HUDEP-2 (cell line): ENCODE data around the gene EDDM13.
"Not testable (repeated sequence)": the region's sequence is repeated elsewhere in the genome, so short reads cannot be mapped to it uniquely, and the experiment has no call there.

Experiments
- DNase-seq, 76 experiments: peaks; one replicate each; lab custom pipeline; 2025; ENCODE audit not compliant: unreplicated experiment in 76 of 76; lab: John Stamatoyannopoulos, UW

EDDM13 gene, protein sequence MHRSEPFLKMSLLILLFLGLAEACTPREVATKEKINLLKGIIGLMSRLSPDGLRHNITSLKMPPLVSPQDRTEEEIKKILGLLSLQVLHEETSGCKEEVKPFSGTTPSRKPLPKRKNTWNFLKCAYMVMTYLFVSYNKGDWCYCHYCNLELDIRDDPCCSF

DNA sequence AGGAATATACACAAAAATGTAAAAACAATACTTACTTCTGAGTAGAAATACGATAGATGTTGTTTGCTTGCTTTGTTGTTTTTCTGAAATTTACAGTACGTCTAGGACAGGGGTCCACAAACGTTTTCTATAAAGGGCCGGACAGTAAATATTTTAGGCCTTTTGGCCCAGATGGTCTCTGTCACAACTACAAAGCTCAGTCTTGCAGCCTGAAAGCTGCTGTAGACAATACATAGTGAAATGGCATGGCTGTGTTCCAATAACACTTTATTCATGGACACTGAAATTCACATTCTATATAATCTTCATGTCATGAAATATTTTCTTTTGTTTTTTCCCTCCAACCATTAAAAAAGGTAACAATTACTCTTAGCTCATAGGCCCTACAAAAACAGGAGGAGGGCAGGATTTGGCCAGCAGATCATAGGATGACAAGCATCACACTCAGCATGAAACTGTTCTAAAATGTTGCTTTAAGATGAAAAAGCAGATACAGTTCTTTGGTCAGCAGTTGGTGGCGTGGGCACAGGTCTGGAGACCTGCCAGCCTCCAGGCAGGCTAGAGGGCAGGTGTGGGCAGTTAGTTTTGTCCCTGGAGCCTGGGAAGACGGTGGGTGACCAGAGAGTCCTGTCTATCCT is at the start of gene EDDM13:
Gene EDDM13 (plus strand): TSS at position 588 of the 638 bp plus-strand sequence. CDS start 87 bp downstream, outside the sequence.
- no peak for DNase-seq

DNA sequence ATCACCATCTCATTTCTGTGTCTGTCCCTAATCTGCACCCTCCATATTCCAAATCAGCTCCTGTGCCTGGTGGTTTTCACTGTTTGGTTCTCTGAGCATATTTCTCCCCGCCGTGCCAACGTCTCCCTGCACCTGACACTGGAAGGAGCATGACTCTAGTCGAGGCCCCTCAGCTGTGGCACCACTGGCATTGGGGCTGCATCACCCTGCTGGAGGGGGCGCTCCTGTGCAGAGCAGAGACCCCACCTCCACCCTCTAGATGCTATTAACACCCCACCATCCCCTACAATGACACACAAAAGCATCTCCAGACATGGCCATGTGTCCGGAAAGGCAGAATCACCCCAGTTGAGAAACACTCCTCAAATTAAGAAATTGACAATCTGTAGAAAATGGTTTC is 49.6 kb upstream of the EDDM13 start:
- no peak for DNase-seq

DNA sequence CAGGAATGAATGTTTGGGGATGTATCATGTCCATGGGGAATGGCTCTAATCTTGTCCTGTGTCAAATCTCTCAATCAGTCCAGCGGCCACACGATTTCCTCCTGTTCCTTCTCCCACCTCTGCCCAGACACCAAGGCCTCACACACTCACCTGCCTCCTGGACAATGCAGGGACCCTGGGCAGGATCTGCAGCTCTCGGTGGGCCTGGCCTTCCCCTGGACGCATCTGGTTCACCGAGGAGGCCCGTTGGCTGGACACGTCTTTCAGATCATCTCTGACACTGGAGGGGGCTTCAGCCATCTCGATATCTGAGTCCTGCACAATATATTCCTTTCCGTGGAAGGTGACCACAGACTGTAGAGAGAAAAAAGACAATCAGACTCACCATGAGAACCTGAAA is 49.1 kb upstream of the EDDM13 start:
- no peak for DNase-seq

DNA sequence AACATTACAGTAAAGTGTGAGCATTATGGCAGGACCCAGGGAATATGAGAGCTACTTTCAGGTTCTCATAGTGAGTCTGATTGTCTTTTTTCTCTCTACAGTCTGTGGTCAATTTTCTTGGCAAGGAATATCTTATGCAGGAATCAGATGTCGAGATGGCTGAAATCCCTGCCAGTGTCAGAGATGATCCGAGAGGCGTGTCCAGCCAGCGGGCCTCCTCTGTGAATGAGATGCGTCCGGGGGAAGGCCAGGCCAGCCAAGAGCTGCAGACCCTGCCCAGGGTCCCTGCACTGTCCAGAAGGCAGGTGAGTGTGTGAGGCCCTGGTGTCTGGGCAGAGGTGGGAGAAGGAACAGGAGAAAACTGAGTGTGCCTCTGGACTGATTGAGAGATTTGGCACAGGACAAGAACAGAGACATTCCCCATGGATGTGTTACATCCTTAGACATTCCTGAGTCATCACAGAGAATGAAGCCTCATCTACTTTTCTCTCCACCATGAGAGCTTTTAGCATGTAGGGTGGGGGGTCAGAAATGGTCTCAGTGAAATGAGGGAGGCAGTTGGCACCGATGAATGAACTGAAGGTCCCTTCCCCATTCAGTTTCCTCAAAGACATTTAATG is 27.3 kb upstream of the EDDM13 start:
- DNase-seq, result no peak

DNA sequence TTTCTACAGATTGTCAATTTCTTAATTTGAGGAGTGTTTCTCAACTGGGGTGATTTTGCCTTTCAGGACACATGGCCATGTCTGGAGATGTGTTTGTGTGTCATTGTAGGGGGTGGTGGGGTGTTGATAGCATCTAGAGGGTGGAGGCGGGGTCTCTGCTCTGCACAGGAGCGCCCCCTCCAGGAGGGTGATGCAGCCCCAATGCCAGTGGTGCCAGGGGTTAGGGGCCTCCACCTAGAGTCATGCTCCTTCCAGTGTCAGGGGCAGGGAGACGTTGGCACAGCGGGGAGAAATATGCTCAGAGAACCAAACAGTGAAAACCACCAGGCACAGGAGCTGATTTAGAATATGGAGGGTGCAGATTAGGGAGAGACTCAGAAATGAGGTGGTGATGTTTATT is 26.8 kb upstream of the EDDM13 start:
- DNase-seq, result not testable (repeated sequence)

DNA sequence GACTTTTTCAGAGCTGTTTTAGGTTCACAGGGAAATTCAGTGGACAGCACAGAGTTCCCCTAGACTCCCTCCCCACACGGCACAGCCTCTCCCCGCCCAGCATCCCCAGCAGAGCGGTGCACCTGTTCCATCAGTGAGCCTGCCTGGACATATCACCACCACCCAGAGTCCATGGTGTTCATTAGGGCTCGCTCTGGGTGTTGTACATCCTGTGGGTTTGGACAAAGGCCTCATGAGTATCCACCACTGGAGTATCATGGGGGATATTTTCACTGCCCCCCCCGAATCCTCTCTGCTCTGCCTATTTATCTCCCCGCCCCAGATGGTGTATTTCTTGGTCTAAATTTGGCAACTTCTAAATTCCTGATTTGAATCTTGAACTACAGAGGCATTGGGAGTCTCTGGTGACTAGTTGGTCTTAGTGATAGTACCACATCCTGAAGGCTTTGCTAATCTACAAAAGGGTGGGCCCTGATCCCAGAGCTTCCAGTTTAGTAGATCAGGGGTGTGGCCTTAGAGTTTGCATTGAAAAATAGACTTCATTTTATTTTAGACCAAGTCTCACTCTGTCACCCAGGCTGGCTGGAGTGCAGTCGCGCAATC is 23.7 kb upstream of the EDDM13 start:
- DNase-seq, result peak in 67 of 76 experiments; percentile 11 to 92 (median 61)

DNA sequence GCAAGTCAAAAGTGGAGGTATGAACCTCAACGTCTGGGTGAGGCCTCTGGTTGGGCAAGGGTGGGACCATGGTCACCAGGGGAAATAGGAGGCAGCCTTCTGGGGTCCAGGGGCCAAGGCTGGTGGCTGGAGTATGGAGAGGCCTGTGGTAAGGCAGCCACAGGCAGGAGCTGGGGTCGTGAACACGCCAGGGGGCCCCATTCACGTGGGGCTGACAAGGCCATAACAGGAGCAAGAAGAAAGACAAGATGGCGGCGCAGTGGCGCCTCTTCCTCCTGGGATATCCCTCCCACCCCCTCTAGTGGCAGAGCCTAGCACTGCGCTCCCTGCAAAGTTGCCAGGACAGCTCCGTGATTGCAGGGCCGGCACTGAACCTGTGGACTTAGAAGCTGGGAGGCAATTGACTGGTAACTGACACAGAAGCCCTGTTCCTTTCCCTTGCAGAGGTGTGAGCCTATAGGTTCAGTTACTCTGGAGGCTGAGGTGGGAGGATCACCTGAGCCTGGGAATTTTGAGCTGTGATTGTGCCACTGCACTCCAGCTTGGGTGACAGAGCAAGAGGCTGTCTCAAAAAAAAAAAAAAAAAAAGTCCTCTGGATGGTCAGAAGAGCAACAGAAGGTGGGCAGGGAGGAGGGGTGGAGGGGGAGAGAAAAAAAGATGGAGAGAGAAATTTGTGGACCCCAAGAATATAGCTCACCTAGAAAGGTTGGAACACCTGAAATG is 19.7 kb upstream of the EDDM13 start:
- peak in 74 of 76 experiments; percentile 27 to 92 (median 76) for DNase-seq

DNA sequence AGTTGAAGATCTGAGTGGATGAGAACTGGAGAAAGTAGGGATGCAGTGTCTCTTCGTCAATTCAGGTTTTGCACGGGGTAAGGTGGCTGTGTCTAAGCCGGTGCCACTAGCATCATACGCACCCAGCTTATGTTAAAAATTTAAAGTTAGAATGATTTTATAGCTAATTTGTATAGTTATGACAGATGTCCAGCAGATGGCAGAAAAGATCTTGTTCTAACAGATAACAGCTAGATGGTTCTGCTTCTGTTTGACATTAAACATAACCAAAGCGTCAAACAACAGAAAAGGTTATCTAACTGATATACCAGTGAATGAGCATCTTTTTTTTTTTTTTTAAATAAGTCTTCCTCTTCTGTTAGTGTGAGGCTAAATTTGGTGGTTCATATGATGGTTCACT is 18.8 kb upstream of the EDDM13 start:
- peak in 36 of 76 experiments; percentile 9 to 77 (median 51) for DNase-seq

DNA sequence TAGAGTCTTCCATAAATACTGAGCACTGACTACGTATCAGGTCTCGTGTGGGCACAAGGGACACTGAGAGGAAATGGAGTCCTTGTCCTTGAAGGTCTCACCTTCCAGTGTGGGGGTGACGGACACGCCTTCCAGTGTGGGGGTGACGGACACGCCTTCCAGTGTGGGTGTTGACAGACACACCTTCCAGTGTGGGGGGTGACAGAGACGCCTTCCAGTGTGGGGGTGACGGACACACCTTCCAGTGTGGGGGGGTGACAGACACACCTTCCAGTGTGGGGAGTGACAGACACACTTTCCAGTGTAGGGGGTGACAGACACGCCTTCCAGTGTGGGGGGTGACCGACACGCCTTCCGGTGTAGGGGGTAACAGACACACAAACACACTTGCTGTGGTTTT is 14.3 kb upstream of the EDDM13 start:
- no peak for DNase-seq

DNA sequence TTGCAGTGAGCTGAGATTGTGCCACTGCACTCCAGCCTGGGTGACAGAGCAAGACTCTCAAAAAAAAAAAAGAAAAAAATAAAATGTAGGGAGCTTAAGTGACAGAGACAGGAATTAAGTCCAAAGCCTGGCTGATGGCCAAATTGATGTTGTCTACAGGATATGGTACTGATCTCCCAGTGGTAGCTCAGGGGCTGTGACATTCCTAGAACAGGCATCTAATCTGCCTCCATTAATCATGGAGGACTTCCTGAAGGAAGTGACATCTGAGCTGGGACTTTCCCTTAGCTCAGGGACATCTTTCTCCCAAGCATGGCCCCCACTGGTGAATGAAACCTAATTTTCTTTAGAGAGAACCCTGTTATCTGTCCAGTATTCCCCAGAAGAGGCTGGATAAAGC is 11.4 kb upstream of the EDDM13 start:
- no peak for DNase-seq

DNA sequence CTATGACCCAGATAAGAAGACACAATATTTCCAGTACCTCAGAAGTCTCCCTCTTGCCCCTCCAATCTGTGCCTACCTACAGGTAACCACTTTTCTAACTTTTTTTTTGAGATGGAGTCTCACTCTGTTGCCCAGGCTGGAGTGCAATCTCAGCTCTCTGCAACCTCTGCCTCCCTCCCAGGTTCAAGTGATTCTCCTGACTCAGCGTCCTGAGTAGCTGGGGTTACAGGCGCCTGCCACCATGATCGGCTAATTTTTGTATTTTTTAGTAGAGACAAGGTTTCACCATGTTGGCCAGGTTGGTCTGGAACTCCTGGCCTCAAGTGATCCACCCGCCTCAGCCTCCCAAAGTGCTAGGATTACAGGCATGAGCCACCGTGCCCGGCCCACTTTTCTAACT is 10.6 kb upstream of the EDDM13 start:
- not testable (repeated sequence) for DNase-seq

DNA sequence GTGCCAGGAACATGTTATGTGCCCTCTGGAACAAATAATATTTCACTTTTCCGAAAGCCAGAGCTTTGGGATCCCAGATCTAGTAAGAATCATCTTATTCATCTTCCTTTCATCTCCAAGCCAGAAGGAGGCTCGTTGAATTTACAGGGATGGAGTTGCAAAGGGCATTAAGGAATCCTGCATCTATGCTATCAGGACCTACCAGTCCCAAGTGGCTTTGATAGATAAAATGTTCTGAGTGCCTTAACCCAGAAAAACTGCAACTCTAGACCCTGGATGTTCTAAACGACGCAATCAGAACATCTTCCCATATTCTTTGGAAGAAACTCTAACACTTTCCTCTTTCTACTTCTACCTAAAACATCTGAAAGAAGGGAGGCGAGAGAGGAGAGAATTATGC is 9.2 kb upstream of the EDDM13 start:
- peak in 13 of 76 experiments; percentile 3 to 53 (median 43) for DNase-seq

DNA sequence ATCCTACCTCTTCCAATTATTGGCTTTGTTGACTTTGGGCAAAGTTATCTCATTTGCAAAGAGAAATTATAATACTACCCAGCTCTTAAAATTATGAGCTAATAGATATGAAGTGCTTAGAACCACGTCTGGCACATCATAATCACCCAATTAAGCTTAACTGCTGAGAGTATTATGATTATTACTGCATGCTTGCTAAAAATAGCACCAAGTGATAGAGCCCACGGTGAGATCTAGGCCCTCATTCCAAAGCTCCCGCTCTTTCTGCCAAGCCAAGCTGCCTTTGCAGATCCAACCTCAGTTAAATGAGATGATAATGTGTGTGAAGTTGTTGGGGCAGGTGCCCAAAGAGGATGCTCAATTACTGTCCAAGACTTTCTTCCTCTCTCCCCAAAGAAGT is 6.5 kb upstream of the EDDM13 start:
- DNase-seq, result no peak

DNA sequence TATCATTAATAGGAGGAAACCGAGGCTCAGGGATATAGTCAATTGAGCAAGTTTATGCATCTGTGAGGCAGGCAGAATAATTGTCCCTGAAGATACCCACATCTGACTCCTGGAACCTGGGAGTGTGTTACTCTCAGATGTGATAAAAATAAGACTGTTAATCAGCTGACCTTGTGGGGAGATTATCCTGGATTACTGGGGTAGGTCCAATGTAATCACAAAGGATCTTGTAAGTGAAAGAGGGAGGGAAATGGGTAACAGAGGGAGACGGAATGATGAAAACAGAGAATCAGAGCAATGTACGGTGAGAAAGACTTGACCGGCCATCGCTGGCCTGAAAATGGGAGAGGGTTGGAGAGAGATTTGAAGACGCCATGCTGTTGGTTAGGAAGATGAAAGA is 3.2 kb upstream of the EDDM13 start:
- no peak for DNase-seq

DNA sequence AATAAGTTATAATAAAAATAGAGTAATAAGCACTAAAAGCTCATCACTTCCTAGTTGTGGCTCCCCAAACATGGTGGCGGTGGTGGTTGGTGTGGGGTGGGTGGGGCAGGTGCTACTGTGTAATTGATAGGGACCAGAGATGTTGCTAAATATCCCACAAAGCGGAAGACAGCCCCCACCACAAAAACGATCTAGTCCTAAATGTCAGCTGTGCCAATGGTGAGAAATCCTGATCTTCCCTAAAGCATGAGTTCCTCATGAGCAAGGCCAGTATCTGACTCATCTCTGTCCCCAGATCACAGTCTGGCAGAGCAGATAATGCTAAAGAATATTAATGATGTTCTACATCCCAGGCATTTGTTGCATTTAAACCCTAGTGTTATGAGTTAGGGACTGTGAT is 1.9 kb upstream of the EDDM13 start:
- DNase-seq, result peak in 13 of 76 experiments; percentile 12 to 71 (median 33)

DNA sequence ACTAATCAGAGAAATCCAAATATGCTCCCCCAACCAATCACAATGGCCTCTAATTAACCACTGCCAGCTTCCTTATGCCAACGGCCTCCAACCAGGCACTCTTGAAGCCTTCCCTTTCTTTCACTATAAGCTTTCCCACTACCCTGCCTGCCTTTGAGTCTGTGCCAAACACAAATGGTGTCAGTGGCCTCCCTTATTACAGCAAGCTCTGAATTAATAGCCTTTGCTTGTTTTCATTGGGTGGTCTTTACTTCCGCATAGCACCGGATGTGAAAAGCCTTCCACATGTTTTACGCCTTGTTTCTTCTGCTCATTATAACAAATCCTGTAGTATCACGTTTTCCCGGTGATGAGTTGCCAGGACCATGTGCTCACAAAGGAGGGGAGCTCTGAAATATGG is 1.4 kb upstream of the EDDM13 start:
- DNase-seq, result no peak

DNA sequence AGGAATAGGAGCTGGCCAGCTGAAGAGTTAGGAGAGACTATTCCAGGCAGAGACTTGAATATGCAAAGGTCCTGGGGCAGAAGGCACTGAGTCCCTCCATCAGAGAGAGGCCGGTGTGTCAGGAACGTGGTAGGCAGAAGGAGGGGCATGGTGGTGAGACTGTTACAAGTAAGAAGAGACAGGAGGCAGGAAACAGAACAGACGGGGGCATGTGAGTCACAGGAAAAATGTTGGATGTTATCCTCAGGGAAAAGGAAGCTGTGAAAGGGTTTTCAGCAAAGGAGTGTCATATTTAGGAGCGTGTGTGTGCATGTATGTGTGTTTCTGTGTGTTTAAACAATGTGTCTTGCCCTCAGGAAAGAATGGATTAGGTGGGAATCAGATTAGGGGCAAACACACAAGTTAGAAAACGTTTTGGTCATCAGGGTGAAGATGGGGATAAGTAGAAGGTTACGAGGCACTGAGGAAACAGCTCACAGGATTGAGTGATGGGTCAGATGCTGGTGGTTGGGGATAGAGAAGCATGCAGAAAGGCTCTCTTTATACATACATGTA is 1.1 kb downstream of the EDDM13 start:
- no peak for DNase-seq

DNA sequence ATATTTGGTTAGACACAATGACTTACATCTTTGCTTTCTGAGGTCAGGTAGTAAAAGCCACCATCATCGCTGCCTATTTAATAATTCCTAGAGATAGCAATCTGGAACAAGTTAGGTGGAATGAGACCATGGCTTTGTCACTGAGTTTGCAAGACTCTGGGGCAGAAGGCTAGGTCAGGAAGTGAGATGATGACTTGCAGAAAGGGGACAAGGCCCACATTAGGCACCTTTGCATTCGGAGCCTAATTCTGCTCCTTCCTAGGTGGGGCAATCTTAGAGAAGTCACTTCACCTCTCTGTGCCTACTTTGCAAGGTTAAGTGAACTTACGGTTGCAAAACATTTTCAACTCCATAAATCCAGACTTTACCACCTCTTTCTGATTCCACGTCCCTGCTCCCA is 10.3 kb downstream of the EDDM13 start:
- no peak for DNase-seq

DNA sequence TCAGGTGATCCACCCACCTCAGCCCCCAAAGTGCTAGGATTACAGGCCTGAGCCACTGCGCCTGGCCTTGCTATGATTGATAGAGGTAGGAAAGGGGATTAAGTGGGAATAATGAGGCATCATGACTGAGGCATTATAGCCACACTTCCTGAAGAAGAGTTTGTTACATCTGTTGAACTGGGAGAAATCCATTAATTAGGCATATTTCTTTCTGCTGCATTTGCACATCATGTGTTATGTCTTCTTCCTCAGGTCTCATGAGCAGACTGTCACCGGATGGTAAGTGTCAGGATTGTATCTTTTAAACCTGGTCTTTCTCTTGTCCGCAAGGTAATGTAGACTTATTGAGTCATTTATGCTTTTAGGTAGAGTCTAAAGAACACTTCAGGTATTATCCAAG is 12.2 kb downstream of the EDDM13 start:
- DNase-seq, result no peak

DNA sequence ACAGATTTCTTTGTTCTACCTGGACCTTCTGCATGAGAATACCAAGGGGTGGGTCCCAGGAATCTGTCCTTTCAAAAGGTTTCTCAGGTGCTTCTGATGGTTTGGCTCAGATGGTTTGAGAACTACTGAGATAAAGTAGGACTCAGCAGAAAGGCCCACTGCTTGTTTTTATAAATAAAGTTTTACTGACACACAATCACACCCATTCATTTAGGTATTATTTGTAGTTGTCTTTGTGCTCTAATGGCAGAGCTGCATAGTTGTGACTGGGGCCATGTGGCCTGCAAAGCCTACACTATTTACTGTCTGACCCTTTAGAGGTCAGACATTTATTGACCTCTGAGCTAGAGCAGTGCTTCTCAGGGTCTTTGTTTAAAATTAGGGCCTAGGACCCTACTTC is 17.6 kb downstream of the EDDM13 start:
- DNase-seq, result no peak

DNA sequence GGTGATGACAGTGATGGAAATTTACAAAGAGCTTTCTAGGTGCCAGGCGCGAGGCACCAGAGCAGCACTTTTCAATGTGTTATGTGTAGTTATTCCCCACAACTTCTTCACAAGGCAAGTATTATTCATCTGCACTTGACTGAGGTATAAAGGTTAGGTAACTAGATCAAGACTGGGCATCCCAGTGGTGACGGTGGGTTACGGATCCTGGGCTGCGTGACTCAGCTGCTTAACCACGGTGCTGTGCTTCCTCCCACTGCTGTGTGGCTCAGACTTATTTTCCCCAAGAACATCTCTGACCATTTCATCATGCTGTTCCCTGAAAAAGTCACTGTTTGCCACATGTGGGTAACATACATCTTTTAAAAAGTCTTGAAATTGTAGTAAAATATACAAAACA is 19.3 kb downstream of the EDDM13 start:
- no peak for DNase-seq
